Osteoblast (primary cell): ENCODE measurements around the gene TARS2. TPM values are rescaled to one million over a fixed set of nuclear protein-coding genes. Genes with fewer than 3 reads are reported as not detected.

Source experiments
- DNase-seq: peaks from one replicate; pipeline ENCODE4 v3.0.0; 2011; ENCODE audit warnings: low spot score, mixed read lengths; ENCODE audit not compliant: insufficient read length; ENCODE audit errors: missing footprints
- H2AFZ ChIP-seq: 2 replicates; pipeline ENCODE4 v1.6.0; 2011; ENCODE audit warnings: mild to moderate bottlenecking, low read length
- H3K27ac ChIP-seq: 2 replicates; pipeline ENCODE4 v1.5.1; 2011; ENCODE audit warnings: mild to moderate bottlenecking, low read depth, low read length, moderate library complexity
- H3K27me3 ChIP-seq: 2 replicates; pipeline ENCODE4 v1.6.0; 2012; ENCODE audit warnings: mild to moderate bottlenecking, control low read depth, inconsistent platforms, low read length, moderate library complexity; ENCODE audit not compliant: insufficient read depth
- H3K36me3 ChIP-seq: 2 replicates; pipeline ENCODE4 v1.5.1; 2011; ENCODE audit warnings: mild to moderate bottlenecking, low read length, control low read depth, moderate library complexity; ENCODE audit not compliant: insufficient read depth
- H3K4me1 ChIP-seq: 2 replicates; pipeline ENCODE4 v1.5.1; 2011; ENCODE audit warnings: mild to moderate bottlenecking, low read length, control low read depth, moderate library complexity; ENCODE audit not compliant: insufficient read depth
- H3K4me2 ChIP-seq: 2 replicates; pipeline ENCODE4 v1.6.0; 2011; ENCODE audit warnings: mild to moderate bottlenecking, low read length; ENCODE audit not compliant: insufficient read depth
- H3K4me3 ChIP-seq: fragments of 200-600 bp; sonication (generic); 3 replicates; pipeline ENCODE4 v1.5.1; 2012; ENCODE audit warnings: mild to moderate bottlenecking, low read length, inconsistent platforms; ENCODE audit not compliant: insufficient read depth
- H3K79me2 ChIP-seq: 2 replicates; pipeline ENCODE4 v1.6.0; 2012; ENCODE audit warnings: mild to moderate bottlenecking, low read length, control low read depth, inconsistent platforms; ENCODE audit not compliant: insufficient read depth
- H3K9me3 ChIP-seq: 2 replicates; pipeline ENCODE4 v1.5.1; 2011; ENCODE audit warnings: low read depth, low read length, control low read depth
- H4K20me1 ChIP-seq: 2 replicates; pipeline ENCODE4 v1.6.0; 2012; ENCODE audit warnings: mild to moderate bottlenecking, low read length, control low read depth; ENCODE audit not compliant: insufficient read depth
- CTCF ChIP-seq: IDR thresholded peaks from 2 replicates; pipeline ENCODE4 v1.5.1; 2011; ENCODE audit warnings: mild to moderate bottlenecking, low read depth, low read length, moderate library complexity; ENCODE audit errors: extremely low read depth
- total RNA-seq: library from RNA; depleted of rRNA; stranded (reverse); fragments of >200 nt; gene quantifications from 2 replicates; pipeline ENCODE4 v1.2.3, GENCODE V29; 2012

Gene TARS2
- total RNA-seq, 1 donor, result 10.1 TPM

- H3K4me1 ChIP-seq, result peaks cover 17% of the 10 kb centered on the region
- no peak overlapping the region for H3K4me3 ChIP-seq
- H3K27me3 ChIP-seq, result no peaks in the 10 kb centered on the region
- H3K36me3 ChIP-seq, result peaks cover 25% of the 10 kb centered on the region
- H3K27ac ChIP-seq, result no peak overlapping the region
- H3K79me2 ChIP-seq, result no peaks in the 10 kb centered on the region
- no peak overlapping the region for H2AFZ ChIP-seq
- no peak for TF ChIP-seq CTCF
- H4K20me1 ChIP-seq, result peaks cover 4% of the 10 kb centered on the region
- no peak for DNase-seq
- no peaks in the 10 kb centered on the region for H3K9me3 ChIP-seq
- H3K4me2 ChIP-seq, result no peak overlapping the region
These were observed 13.6 kb upstream of the TARS2 start for GRCh38 chr1:150473659-150474058.

GRCh38 chr1:150474869-150475268 lies 12.3 kb upstream of the TARS2 start:
- Histone ChIP-seq H3K4me2 (no peak overlapping the region), H4K20me1 (peaks cover 4% of the 10 kb centered on the region), H3K36me3 (peaks cover 25% of the 10 kb centered on the region), H2AFZ (no peak overlapping the region), H3K4me1 (peaks cover 17% of the 10 kb centered on the region), H3K79me2 (no peaks in the 10 kb centered on the region), H3K27ac (no peak overlapping the region), H3K4me3 (no peak overlapping the region), H3K27me3 (no peaks in the 10 kb centered on the region), H3K9me3 (no peaks in the 10 kb centered on the region)
- TF ChIP-seq CTCF, result no peak
- no peak for DNase-seq

- H2AFZ ChIP-seq, result no peak overlapping the region
- DNase-seq, result no peak
- H3K36me3 ChIP-seq, result peaks cover 13% of the 10 kb centered on the region
- H3K27me3 ChIP-seq, result no peaks in the 10 kb centered on the region
- no peaks in the 10 kb centered on the region for H3K9me3 ChIP-seq
- H4K20me1 ChIP-seq, result peaks cover 4% of the 10 kb centered on the region
- peaks cover 17% of the 10 kb centered on the region for H3K4me1 ChIP-seq
- H3K4me3 ChIP-seq, result no peak overlapping the region
- TF ChIP-seq CTCF, result no peak
- H3K27ac ChIP-seq, result no peak overlapping the region
- H3K4me2 ChIP-seq, result no peak overlapping the region
- no peaks in the 10 kb centered on the region for H3K79me2 ChIP-seq
These were observed 10.5 kb upstream of the TARS2 start for GRCh38 chr1:150476754-150477153.

- peaks cover 17% of the 10 kb centered on the region for H3K4me1 ChIP-seq
- no peak for DNase-seq
- TF ChIP-seq CTCF, result no peak
- H3K4me2 ChIP-seq, result peak overlapping the region; percentile 8
- H3K4me3 ChIP-seq, result no peak overlapping the region
- no peaks in the 10 kb centered on the region for H3K9me3 ChIP-seq
- peaks cover 4% of the 10 kb centered on the region for H4K20me1 ChIP-seq
- peak overlapping the region; percentile 15 for H3K27ac ChIP-seq
- no peaks in the 10 kb centered on the region for H3K79me2 ChIP-seq
- H3K36me3 ChIP-seq, result peaks cover 7% of the 10 kb centered on the region
- H2AFZ ChIP-seq, result no peak overlapping the region
- H3K27me3 ChIP-seq, result no peaks in the 10 kb centered on the region
These were observed 9.9 kb upstream of the TARS2 start for GRCh38 chr1:150477320-150477719.
